GM12865 (cell line): Measurements from ENCODE around the gene SSU72.

Experiments
- DNase-seq: peaks from one replicate; pipeline ENCODE4 v3.0.0; 2010; ENCODE audit warnings: low read depth
- H3K4me3 ChIP-seq: 2 replicates; pipeline ENCODE4 v1.5.1; 2011; ENCODE audit warnings: mild to moderate bottlenecking, low read depth, low read length, control low read depth
- TF ChIP-seq, protein P1 (sequence below): IDR thresholded peaks from 2 replicates; pipeline ENCODE4 v1.5.1; 2011; ENCODE audit warnings: low read length, control low read depth, low read depth, inconsistent platforms; ENCODE audit not compliant: insufficient read depth; ENCODE audit errors: missing control alignments

SSU72 gene

DNA sequence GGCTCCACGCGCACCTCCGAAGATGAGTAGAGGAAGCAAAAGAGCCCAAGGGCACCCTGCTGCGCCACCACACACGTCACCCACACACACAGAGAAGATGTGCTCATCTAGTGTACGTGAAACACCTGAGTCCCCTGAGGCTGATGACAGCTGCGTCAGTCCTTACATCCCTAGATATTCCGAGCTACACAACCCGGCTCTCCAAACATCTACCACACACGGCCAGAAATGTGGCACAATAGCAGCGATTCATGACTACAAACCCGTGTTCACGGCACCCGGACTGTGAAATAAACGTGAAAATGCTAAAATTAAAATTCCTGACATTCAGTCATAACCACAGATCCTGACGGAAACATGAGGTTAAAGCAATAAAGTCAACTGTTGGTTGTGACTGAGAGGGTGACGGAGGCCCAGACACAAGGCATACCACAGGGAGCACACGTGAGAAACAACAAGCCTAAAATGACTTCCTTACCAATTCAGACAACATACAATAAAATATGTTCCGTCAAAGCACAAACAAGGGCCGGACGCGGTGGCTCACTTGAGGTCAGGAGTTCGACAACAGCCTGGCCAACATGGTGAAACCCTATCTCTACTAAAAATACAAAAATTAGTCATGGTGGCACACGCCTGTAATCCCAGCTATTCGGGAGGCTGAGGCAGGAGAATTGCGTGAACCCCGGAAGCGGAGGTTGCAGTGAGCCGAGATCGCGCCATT lies 7.3 kb downstream of the SSU72 start:
- TF ChIP-seq, protein P1, sequence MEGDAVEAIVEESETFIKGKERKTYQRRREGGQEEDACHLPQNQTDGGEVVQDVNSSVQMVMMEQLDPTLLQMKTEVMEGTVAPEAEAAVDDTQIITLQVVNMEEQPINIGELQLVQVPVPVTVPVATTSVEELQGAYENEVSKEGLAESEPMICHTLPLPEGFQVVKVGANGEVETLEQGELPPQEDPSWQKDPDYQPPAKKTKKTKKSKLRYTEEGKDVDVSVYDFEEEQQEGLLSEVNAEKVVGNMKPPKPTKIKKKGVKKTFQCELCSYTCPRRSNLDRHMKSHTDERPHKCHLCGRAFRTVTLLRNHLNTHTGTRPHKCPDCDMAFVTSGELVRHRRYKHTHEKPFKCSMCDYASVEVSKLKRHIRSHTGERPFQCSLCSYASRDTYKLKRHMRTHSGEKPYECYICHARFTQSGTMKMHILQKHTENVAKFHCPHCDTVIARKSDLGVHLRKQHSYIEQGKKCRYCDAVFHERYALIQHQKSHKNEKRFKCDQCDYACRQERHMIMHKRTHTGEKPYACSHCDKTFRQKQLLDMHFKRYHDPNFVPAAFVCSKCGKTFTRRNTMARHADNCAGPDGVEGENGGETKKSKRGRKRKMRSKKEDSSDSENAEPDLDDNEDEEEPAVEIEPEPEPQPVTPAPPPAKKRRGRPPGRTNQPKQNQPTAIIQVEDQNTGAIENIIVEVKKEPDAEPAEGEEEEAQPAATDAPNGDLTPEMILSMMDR, result no peak
- H3K4me3 ChIP-seq, result no peak overlapping the region
- no peak for DNase-seq

DNA sequence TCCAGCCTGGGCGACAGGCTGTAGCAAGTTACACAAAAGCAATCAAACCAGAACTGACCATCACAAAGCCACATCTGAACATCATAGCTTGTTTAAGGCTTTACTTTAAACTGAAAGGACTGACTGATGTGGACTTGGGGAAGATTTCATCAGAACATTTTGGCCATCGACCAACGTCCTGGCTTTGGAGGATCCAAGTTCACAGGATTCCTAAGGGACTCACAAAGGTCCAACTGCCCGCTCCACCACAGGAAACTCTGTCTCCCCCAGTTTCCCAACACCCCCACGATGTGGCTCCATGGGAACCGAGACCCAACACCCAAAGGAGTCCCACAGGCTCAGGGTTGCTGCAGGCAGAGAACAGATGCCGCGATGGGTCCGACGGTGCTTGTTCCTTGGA lies 9.3 kb downstream of the SSU72 start:
- TF ChIP-seq, protein P1, result no peak
- no peak overlapping the region for H3K4me3 ChIP-seq
- no peak for DNase-seq

DNA sequence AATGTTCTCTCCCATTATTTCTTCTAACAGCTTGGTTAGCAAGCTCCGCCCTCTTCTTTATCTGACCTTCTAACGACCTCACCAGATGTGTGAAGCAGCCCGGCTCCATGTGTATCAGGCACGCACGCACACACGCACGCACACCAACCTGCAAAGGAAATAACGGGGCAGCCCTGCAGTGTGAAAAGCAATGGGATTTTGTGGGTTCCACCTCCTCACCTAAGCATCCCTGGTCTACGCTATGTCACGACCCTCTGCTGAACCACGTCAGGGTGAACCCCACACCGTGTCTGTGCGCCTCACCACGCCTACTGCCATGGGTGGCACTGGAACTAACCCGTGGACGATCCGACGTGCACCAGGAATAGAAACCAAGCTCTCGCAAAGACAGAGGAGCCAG lies 10.4 kb downstream of the SSU72 start:
- DNase-seq, result no peak
- TF ChIP-seq, protein P1, result no peak
- no peak overlapping the region for H3K4me3 ChIP-seq

DNA sequence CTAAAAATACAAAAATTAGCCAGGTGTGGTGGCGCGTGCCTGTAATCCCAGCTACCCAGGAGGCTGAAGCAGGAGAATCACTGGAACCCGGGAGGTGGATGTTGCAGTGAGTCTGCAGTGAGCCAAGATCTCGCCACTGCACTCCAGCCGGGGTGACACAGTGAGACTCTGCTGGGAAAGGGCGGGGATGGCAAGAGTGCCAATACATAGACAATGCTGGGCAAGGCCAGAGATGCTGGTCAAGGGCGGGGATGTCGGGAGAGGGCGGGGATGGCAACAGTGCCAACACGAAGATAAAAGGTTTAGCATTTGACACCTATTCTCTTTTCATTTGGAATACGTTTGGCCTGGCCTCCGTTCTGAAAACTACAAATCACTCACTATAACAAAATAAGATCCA lies 11.0 kb downstream of the SSU72 start:
- TF ChIP-seq, protein P1, result no peak
- no peak for DNase-seq

DNA sequence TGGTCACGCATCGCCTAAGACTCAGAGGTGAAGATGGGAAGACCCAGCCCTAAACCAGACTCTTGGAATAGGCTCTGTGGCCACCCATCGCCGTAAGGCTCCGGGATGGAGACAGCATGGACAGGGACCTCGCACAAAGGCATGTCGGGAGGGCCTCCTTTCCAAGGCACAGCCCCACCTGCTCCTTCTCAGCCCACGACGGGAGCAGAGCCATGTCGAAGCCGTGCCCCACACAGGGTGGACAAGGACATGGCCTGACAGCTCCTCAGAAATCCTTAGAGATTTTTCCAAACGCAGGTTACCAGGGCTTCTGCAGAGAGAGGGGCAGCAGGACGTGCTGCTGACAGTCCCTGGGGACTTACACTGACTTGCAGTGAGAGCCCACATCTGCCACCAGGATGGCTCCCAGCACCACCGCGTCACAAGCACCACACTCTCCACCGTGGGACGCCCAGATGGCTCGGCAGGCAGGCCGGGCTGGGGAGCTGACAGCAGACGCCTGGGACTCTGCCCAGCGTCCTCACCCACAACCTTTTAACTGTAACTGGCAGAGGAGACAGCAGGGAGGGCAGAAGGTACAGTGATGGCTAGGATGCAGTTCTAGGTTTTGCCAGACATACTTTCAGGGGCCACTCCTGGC lies 12.0 kb downstream of the SSU72 start:
- no peak overlapping the region for H3K4me3 ChIP-seq
- TF ChIP-seq, protein P1, result no peak
- DNase-seq, result no peak

More for the DNA sequence above, 11.0 kb downstream of the SSU72 start:
- H3K4me3 ChIP-seq, result no peak overlapping the region

DNA sequence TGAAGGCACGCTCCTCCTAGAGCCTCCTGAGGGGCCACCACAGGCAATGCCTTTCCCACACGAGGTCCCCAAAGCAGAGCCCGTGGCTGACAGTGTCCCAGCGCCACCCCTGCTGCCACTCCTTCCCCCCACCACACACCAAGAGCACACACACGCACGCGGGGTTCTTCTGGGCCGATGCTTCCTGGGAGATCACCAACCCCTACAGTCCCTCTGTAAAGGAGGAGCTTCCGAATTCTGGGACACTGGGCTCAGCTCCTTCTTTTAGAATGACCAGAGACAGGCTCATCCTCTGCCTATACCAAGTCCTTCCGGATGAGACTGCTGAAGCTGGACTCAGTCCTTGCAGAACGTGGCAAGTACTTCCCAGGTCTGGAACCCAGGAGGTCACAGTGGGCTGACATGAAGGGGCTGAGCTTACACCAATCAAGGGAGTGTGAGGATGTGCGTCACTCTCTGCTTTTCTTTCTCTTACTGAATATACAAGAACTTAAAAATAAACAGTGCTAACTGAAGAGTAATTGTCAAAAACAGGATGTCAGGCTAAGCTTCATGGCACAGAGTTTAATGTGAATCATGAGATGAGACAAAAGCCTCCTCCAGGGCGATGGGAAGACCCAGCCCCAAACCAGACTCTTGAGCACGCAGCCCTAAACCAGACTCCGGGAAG lies 12.7 kb downstream of the SSU72 start:
- no peak overlapping the region for H3K4me3 ChIP-seq
- TF ChIP-seq, protein P1, result no peak
- DNase-seq, result no peak
